G401.6 (cell line): ENCODE data around the gene CYTH2.

ENCODE experiments used
- FAIRE-seq: peaks from 2 replicates; lab custom pipeline; 2012; peaks lifted over from hg19 to GRCh38; lab: Jason Lieb, UNC

CYTH2 gene, protein sequence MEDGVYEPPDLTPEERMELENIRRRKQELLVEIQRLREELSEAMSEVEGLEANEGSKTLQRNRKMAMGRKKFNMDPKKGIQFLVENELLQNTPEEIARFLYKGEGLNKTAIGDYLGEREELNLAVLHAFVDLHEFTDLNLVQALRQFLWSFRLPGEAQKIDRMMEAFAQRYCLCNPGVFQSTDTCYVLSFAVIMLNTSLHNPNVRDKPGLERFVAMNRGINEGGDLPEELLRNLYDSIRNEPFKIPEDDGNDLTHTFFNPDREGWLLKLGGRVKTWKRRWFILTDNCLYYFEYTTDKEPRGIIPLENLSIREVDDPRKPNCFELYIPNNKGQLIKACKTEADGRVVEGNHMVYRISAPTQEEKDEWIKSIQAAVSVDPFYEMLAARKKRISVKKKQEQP

DNA sequence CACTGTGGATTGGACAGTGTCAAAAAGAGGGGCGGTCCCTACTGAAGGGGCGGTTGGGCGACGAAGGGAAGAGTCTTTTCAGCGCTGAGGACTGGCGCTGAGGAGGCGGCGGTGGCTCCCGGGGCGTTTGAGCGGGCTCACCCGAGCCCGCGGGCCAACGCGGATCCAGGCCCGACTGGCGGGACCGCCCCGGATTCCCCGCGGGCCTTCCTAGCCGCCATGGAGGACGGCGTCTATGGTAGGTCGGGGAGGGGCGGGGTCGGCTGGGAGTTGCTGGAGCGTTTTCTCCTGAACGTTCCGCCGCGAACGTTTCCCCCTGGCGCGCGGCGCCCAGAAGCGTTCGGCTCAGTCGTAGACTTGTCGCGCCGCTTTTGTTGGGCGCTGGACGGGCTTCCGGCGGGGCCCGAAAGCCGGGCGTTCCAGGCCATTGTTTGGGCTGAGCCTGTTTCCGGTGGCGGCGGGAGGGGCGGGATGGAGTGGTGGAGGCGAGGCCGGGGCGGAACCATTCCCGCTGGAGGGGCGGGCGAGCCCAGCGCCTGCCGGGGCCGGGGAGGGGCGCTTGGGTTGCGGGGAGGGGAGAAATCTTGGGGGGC, at the start of gene CYTH2:
CYTH2 (plus strand) TSS at position 81 of the 593 bp plus-strand sequence; CDS start at position 220, 139 bp downstream.
- no peak for FAIRE-seq

DNA sequence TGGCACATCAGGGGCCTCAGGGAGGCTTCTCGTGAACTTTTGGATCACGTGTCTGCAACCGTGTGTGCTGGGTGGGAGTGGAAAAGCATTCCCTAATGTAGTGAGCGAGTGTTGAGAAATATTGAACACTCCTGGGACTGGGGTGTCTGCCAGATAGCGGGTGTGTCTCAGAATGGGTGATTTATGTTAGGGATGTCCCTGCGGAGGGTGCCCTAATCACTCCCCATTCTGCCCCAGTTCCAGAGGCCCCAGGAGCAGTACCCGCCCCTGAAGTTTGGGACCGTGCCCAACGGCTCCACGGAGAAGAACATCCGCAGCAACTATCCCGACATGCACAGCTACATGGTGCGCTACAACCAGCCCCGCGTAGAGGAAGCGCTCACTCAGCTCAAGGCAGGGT, 47.6 kb upstream of the CYTH2 start:
- FAIRE-seq: no peak

DNA sequence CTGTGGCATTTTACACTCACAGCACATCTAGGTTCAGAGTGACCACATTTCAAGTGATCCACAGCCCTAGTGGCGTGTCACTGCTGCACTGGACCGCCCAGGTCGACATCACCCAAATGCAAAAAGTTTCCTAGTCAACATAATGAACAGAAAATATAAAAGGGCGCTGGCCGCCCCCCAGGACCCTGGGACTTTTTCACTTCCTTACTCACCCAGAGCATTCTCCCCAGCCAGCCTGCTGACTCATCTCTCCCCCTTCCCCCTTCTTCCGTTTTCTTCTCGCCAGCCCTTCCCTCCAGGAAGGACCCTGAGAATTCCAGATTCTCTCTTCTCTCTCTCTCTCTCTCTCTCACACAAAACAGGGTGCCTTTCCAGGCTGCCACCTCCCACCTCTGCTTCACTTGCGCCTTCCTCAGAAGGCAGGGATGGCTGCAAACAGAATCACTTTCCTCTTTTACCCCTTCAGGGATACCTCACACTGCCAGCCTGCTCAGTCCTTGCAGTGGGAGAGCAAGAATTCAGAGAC, 44.4 kb upstream of the CYTH2 start:
- no peak for FAIRE-seq

DNA sequence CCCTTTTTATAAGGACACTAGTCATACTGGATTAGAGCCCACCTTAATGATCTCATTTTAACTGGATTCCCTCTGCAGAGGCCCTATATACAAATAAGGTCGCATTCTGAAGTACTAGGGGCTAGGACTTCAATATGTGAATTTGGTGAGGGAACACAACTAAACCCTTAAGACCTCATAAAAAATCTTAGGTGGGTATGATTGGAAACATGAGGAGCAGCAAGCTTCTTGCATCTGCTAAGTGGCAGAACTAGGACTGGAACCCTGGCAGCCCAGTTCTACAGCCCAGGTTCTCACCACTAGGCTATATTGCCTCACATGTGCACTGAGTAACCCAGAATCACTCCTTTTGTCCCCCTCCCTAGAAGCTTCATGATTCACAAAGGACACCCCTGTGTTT, 40.5 kb upstream of the CYTH2 start:
- FAIRE-seq: no peak

DNA sequence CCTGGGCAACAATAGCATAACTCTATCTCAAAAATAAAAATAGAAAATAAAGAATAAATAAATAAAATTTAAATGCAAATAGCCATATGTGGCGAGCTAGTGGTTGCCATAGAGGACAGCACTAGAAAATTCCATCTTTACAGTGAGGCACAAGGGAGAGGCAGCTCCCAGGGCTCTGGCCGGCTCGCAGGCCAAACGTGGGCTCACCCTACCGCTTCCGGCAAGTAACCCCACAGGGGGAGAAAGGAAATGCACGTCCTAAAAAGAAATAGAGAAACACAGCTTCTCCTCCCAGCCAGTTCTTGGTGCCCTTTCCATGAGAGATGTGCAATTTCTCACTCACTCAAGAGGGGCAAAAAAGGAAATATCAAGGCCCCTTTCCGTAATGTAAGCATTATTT, 35.8 kb upstream of the CYTH2 start:
- no peak for FAIRE-seq

DNA sequence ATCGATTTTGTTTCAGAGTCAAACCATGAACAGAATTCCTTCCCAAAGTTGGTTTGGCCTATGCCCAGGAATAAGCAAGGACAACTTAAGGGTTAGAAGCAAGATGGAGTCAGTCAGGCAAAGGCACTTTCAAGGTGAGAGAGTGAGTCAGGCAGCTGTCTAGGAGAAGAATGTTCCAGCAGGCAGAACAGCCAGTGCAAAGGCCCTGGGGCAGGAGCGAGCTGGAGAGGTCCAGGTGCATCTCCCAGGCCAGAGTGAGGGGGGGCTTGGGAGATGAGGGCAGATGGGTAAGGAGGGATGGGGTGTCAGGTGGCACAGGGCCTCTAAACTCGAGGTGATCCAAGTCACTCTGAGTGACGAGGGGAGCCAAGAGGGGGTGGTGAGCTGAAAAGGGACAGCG, 32.6 kb upstream of the CYTH2 start:
- no peak for FAIRE-seq

DNA sequence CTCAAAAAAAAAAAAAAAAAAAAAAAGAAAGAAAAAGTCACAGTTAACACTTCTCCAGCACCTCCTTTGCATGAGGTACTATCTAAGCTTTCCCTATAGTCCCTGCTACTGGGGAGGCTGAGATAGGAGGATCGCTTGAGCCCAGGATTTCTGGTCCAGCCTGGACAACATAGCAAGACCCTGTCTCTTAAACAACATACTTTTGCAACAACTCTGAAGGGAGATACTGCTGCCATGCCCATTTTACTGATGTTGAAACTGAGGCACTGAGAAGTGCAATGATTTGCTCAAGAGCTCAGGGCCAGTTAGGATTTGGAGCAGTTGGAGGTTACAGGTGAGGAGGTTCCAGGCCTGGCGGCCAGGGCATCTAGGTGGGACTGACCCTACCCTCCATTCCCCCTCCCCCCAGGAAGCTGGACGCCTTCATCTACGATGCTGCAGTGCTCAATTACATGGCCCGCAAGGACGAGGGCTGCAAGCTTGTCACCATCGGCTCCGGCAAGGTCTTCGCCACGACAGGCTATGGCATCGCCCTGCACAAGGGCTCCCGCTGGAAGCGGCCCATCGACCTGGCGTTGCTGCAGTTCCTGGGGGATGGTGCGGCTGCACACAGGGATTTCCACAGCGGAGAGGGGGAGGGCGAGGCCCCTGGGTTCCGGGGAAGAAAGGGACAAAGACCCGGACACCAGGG, 27.7 kb upstream of the CYTH2 start:
- no peak for FAIRE-seq

DNA sequence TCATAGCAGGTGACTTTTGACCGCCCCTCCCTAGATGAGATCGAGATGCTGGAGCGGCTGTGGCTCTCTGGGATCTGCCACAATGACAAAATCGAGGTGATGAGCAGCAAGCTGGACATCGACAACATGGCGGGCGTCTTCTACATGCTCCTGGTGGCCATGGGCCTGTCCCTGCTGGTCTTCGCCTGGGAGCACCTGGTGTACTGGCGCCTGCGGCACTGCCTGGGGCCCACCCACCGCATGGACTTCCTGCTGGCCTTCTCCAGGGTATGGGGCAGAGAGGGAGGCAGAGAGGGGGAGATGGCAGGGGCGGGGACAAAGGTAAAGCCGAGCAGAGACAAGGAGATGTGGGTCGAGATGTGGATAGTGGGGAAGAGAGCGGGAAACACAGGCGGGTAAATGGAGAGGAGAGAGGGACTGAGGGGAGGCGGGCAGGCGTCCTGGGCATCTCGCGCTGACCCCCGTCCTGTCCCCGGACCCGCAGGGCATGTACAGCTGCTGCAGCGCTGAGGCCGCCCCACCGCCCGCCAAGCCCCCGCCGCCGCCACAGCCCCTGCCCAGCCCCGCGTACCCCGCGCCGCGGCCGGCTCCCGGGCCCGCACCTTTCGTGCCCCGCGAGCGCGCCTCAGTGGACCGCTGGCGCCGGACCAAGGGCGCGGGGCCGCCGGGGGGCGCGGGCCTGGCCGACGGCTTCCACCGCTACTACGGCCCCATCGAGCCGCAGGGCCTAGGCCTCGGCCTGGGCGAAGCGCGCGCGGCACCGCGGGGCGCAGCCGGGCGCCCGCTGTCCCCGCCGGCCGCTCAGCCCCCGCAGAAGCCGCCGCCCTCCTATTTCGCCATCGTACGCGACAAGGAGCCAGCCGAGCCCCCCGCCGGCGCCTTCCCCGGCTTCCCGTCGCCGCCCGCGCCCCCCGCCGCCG, 26.8 kb upstream of the CYTH2 start:
- FAIRE-seq: no peak

DNA sequence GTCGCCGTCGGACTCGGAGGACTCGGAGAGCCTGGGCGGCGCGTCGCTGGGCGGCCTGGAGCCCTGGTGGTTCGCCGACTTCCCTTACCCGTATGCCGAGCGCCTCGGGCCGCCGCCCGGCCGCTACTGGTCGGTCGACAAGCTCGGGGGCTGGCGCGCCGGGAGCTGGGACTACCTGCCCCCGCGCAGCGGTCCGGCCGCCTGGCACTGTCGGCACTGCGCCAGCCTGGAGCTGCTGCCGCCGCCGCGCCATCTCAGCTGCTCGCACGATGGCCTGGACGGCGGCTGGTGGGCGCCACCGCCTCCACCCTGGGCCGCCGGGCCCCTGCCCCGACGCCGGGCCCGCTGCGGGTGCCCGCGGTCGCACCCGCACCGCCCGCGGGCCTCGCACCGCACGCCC, 25.9 kb upstream of the CYTH2 start:
- no peak for FAIRE-seq

DNA sequence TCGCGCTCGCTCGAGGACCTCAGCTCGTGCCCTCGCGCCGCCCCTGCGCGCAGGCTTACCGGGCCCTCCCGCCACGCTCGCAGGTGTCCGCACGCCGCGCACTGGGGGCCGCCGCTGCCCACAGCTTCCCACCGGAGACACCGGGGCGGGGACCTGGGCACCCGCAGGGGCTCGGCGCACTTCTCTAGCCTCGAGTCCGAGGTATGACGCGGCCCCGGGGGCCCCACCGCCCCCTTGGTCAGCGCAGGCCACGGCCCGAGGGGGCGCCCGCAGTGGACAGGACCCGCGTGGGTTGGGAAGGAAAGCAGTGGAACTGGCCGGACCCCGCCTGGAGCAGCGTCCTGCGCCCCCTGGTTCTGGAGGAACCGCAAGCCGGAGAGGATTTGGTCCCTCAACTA, 25.4 kb upstream of the CYTH2 start:
- no peak for FAIRE-seq

DNA sequence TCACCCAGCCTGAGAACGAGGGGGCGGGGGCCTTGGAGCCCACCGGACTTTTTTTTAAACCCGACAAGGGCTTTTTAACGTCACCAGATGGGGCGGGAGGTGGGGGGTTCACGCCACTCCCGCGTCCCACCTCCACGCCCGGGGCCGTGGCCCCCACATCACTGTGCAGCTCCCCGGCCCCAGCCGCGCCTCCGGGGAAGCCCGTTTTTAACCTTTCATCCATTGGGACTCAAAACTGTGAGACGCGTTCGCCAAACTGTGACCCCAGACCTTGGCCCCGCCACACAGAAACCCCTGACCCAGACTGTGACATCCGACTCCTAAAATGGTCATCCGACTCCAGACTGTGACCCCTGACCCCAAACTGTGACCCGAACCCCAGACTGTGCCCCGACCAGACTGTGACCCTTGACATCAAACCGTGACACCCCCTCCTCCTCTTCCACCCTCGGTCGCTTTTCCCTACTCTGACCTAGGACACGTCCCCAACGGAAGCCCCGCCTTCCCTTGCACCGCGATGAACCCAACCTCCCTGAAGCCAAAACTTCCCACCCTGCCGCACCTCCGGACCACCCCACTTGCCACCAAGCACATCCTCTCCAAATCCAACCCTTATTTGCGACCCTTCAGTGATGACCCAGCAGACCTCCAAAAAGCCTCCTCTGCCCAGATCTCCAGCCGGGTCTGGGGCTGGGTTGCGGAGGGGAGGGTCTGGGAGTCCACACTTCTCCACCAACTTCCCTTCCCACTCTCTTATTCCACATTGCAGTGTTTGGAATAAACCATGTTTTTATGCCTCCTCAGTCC, 24.8 kb upstream of the CYTH2 start:
- no peak for FAIRE-seq

DNA sequence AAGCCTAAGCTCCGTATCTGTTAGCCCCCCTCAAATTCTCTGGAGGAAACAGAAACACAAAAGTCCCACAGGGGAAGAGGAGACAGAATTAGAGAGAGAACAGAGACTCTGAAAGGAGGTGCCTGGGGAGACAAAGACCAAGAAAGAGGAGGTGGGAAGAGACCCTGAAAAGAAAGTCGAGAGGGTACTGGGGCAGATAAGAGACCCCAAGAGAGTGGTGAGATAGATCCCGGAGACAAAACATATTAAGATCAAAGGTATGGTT, 24.3 kb upstream of the CYTH2 start:
- FAIRE-seq: no peak

DNA sequence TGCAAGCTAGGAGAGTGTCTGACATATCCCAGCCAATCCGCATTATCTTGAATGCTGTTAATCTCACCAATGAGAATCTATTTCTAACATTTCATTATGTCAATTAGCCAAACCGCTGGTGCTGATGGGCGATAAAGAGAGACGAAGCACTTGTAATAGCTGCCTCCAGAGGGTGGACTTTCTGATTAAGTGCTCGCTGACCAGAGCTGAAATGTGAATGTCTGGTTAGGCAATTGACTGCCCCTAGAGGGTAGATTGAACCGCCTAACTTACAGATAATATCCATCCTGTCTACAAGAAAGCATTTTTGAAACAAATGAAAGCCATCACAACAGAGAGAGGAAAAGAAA, 23.9 kb upstream of the CYTH2 start:
- no peak for FAIRE-seq

DNA sequence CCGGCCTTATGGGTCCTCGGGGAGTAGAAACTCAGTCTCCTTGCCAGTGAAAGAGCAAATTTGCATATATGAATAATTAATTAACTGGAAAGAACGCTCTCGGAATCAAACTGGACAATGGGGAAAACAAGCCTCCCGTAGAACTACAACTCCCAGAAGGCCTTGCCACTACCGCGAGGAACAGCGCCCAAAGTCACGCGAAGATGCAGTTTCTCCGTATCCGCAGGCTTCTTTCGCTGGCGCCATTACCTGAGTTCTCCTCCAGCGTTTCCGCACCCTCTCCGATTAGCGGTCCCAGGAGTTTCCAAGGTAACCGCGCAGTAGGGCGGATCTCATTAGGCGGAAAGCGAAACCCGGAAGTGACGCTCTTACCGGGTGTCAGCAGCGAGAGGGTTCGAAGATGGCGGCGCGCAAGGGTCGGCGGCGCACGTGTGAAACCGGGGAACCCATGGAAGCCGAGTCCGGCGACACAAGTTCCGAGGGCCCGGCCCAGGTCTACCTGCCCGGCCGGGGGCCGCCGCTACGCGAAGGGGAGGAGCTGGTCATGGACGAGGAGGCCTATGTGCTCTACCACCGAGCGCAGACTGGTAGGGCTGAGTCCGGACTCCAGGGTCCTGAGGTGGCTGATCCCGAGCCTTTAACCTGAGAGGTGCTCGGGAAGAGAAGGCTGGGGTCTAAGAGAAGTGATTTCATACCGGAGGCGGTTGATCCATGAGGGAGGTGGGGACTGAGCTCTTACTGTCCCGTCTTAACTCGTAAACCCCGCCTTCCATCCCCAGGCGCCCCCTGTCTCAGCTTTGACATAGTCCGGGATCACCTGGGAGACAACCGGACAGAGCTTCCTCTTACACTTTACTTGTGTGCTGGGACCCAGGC, 23.3 kb upstream of the CYTH2 start, which contains the start of gene GRWD1:
GRWD1 (plus strand) TSS at position 378 of the 876 bp plus-strand sequence; CDS start at position 401, 23 bp downstream.
- peak; percentile 99 for FAIRE-seq

DNA sequence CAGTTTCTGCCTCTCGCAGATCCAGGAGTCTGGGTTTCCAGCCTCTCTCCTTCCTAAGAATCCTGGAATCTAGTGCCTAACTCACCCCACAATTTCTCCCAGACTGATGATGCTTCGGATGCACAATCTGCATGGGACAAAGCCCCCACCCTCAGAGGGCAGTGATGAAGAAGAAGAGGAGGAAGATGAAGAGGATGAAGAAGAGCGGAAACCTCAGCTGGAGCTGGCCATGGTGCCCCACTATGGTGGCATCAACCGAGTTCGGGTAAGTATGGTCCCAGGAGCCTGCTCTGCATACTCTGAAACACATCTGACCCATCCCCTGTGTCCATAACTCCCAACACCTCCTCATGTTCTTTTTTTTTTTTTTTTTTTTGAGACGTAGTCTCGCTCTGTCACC, 22.6 kb upstream of the CYTH2 start:
- FAIRE-seq: no peak

DNA sequence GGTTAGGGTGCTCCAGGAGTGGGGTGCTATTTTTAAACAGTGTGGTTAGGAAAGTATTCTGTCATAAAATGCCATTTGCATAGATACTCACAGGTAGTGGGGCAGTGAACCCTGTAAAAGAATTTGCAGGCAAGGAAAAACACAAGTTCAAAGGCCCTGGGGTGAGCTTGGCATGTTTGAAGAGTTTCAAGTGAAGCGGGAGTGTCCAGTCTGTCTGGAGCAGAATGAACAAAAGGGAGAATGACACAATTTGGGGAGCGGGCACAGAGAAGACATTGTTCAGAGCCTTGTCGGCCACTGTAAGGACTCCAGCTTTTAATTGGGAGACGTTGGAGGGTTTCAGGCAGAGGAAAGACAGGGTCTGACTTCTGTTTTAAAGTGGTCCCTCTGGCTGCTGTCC, 20.6 kb upstream of the CYTH2 start:
- no peak for FAIRE-seq

DNA sequence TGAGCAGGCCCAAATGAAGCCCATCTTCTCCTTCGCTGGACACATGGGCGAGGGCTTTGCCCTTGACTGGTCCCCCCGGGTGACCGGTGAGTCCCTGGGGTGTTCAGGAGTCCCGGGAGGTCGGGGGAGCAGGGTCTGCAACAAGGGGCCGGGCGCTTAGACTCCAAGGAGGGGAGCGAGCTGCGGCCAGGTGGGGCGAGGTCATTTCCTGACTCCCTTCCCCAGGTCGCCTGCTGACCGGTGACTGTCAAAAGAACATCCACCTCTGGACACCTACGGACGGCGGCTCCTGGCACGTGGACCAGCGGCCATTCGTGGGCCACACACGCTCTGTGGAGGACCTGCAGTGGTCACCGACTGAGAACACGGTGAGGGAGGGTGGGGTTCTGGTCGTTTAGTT, 18.7 kb upstream of the CYTH2 start:
- no peak for FAIRE-seq

DNA sequence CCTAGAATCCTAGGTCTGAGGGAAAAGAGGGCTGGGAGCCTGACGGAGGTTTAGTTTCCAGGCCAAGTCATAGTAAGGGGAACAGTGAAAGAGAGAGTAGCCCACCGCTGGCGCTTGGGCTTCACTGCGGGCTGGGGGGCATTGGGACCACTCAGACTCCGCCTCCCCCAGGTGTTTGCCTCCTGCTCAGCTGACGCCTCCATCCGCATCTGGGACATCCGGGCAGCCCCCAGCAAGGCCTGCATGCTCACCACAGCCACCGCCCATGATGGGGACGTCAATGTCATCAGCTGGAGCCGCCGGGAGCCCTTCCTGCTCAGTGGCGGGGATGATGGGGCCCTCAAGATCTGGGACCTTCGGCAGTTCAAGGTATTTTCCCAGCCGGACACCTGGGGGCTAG, 18.3 kb upstream of the CYTH2 start:
- no peak for FAIRE-seq

DNA sequence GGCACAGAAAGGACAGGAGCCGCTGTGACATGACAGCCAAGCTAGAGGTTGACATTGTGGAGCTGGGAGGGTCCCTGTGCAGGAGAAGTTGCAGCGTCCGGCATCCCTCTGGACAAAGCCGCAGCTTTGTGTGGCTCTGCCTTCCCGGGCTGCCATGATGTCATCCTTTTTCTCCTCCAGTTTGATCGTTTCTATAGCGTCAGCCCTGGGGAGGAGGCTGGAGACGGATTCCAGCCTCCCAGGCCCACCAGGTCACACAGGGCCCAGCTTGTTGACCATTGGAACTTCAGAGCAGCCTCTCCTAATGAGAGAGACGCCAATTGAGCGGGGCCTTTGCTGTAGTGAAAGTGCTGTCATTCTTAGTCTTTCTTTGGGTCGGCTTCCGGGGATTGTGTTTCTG, 17.5 kb upstream of the CYTH2 start:
- FAIRE-seq: no peak
